ENCODE results near the gene KDR. TPM values are rescaled to one million over a fixed set of nuclear protein-coding genes. Genes with fewer than 3 reads are reported as not detected.

Gene KDR
- total RNA-seq, 1 experiment from 2014 or later = 0.27 TPM

GRCh38 chr4:55029821-55030503, 95.4 kb downstream of the KDR start:
- no peak for DNase-seq (ENCODE audit: low read depth)

GRCh38 chr4:55029321-55029720, 96.1 kb downstream of the KDR start:
- DNase-seq (ENCODE audit: low read depth) = no peak

Other genes with a start within 250 kb of the KDR start
- gene SRD5A3, start 220.6 kb upstream of the KDR start, total RNA-seq (2014; rRNA removed; shearing (Covaris generic)) = 4.1 and 4.7 TPM in 2 replicates

All from M059J (cell line).